PC-9 (cell line): Measurements from ENCODE around the gene GGNBP2. TPM values are rescaled to one million over a fixed set of nuclear protein-coding genes. Genes with fewer than 3 reads are reported as not detected.

Experiments used
- BruUV-seq: library from RNA; stranded (reverse); fragments of 400-500 nt; replicated peaks from 2 replicates; lab custom pipeline; 2021; lab: Mats Ljungman, UMichigan
- CTCF ChIA-PET: fragments of 300-600 bp; sonication (Branson Sonifier 250); formaldehyde crosslinking; loops from one replicate; lab custom pipeline; 2022; ENCODE audit warnings: antibody characterized with exemption; lab: Charles Lee
- POLR2A ChIA-PET: fragments of 300-600 bp; sonication (Branson Sonifier 250); formaldehyde crosslinking; loops from one replicate; lab custom pipeline; 2022; ENCODE audit warnings: antibody characterized with exemption; ENCODE audit not compliant: unreplicated experiment; lab: Charles Lee
- DNase-seq, 2 experiments: peaks; one replicate each; pipeline versions ENCODE4 v3.0.0 to v3.0.0-alpha.2; 2015 to 2022; ENCODE audit warnings: mixed read lengths in 1 of 2
- H2AFZ ChIP-seq: fragments of 200-600 bp; sonication (generic); 2 replicates; pipeline ENCODE4 v1.8.1; 2017; ENCODE audit warnings: antibody characterized with exemption
- H3F3A ChIP-seq: fragments of 200-600 bp; sonication (generic); 2 replicates; pipeline ENCODE4 v1.8.1; 2017; ENCODE audit warnings: antibody characterized with exemption, mild to moderate bottlenecking, low read depth; ENCODE audit not compliant: insufficient read depth
- H3K27ac ChIP-seq: fragments of 200-600 bp; sonication (generic); 2 replicates; pipeline ENCODE4 v1.6.1; 2016; ENCODE audit warnings: mixed run types
- H3K27me3 ChIP-seq: fragments of 200-600 bp; sonication (generic); 2 replicates; pipeline ENCODE4 v1.6.1; 2016; ENCODE audit warnings: low read depth, mixed run types; ENCODE audit not compliant: insufficient read depth
- H3K36me3 ChIP-seq: fragments of 200-600 bp; sonication (generic); 2 replicates; pipeline ENCODE4 v1.6.1; 2016; ENCODE audit warnings: low read depth, mixed run types
- H3K4me1 ChIP-seq: fragments of 200-600 bp; sonication (generic); replicated peaks from 2 replicates; pipeline ENCODE4 v1.6.1; 2016; ENCODE audit warnings: mixed run types; ENCODE audit not compliant: insufficient read depth
- H3K4me2 ChIP-seq: fragments of 200-600 bp; sonication (generic); 2 replicates; pipeline ENCODE4 v1.6.1; 2017; ENCODE audit warnings: mixed run types
- H3K4me3 ChIP-seq: fragments of 200-600 bp; sonication (generic); 2 replicates; pipeline ENCODE4 v1.6.1; 2016; ENCODE audit warnings: mixed run types
- H3K79me2 ChIP-seq: fragments of 200-600 bp; sonication (generic); 2 replicates; pipeline ENCODE4 v1.6.1; 2017; ENCODE audit warnings: low read depth, mixed run types
- H3K9me2 ChIP-seq: fragments of 200-600 bp; sonication (generic); 2 replicates; pipeline ENCODE4 v1.8.1; 2017; ENCODE audit warnings: mild to moderate bottlenecking; ENCODE audit not compliant: insufficient read depth
- H3K9me3 ChIP-seq: fragments of 200-600 bp; sonication (generic); 2 replicates; pipeline ENCODE4 v1.8.1; 2016; ENCODE audit warnings: low read depth; ENCODE audit not compliant: insufficient read depth
- H4K20me1 ChIP-seq: fragments of 200-600 bp; sonication (generic); 2 replicates; pipeline ENCODE4 v1.8.1; 2017; ENCODE audit not compliant: insufficient read depth
- EZH2 ChIP-seq: fragments of 200-600 bp; sonication (generic); IDR thresholded peaks from 2 replicates; pipeline ENCODE4 v1.8.0; 2017; ENCODE audit warnings: antibody characterized with exemption, low read depth
- intact Hi-C: fragments of 100-400 bp; cut with micrococcal nuclease; formaldehyde crosslinking; loops from one replicate; pipeline ENCODE4 v1.10.0; 2022; ENCODE audit not compliant: unreplicated experiment
- total RNA-seq: library from RNA; stranded (reverse); gene quantifications from 2 replicates; pipeline ENCODE4 v1.2.3, GENCODE V29; 2021
- TF ChIP-seq, protein P1 (sequence below): fragments of 200-600 bp; sonication (generic); conservative IDR thresholded peaks from 2 replicates; pipeline ENCODE4 v1.6.1; 2017; ENCODE audit warnings: mixed run types, antibody characterized with exemption, mild to moderate bottlenecking, moderate library complexity

GGNBP2 gene
- total RNA-seq, 1 experiment from 2014 or later: 51.4 TPM

DNA sequence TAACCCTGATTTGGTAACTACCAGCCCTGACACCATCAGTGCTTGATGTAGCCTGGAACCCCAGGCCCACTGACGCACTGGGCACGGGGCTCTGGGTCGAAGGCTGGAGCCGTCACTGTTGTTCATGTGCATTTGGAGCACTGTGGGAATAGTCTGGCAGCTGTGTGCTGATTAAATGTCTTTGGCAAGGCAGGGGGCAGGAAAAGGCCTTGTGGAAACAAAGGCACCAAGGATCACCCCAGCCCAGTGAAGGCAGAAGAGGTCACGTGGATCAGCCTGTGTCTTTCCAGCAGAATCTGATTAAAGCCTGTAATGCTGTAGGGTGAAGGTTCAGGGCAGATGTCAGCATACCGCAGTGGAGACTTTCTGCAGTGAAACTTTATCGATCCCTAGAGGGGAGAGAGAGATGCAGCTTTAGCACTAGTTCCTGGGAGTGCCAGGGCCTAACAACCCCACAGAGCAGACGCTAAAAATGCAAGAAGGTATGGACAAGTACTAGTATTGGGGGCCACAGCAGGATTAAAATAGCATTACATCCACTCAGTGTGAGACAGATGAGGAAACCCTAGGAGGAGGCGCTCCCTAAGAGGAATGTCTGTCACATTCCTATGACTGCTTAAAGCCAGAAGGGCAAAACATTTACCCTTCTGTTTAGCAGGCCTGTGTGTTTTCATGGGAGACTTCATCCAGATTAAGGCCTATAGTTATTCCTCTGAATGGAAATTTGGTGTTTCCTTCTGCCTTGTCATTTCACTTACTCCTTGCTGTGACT, 48.5 kb upstream of the GGNBP2 start:
- Histone ChIP-seq H3K4me3 (no peak overlapping the region), H3K9me3 (no peaks in the 10 kb centered on the region), H3K27me3 (no peaks in the 10 kb centered on the region), H3K36me3 (peaks cover 17% of the 10 kb centered on the region; the same call in 1 of the 2 replicates), H3K4me2 (no peak overlapping the region), H3K9me2 (no peaks in the 10 kb centered on the region), H3K4me1 (no peaks in the 10 kb centered on the region), H4K20me1 (peaks cover 6% of the 10 kb centered on the region), H3K27ac (no peak overlapping the region), H3K79me2 (0 out of 2 replicates have a peak, but pooled peaks cover under 1% of the 10 kb centered on the region), H3F3A (peaks cover 19% of the 10 kb centered on the region; the same call in 1 of the 2 replicates), H2AFZ (no peak overlapping the region)
- intact Hi-C loops: no loop called here
- no peak for DNase-seq
- BruUV-seq: no TSS peak
- CTCF ChIA-PET: no interaction called here
- TF ChIP-seq, protein P1, sequence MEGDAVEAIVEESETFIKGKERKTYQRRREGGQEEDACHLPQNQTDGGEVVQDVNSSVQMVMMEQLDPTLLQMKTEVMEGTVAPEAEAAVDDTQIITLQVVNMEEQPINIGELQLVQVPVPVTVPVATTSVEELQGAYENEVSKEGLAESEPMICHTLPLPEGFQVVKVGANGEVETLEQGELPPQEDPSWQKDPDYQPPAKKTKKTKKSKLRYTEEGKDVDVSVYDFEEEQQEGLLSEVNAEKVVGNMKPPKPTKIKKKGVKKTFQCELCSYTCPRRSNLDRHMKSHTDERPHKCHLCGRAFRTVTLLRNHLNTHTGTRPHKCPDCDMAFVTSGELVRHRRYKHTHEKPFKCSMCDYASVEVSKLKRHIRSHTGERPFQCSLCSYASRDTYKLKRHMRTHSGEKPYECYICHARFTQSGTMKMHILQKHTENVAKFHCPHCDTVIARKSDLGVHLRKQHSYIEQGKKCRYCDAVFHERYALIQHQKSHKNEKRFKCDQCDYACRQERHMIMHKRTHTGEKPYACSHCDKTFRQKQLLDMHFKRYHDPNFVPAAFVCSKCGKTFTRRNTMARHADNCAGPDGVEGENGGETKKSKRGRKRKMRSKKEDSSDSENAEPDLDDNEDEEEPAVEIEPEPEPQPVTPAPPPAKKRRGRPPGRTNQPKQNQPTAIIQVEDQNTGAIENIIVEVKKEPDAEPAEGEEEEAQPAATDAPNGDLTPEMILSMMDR: no peak
- no peak for TF ChIP-seq EZH2
- POLR2A ChIA-PET: no interaction called here

DNA sequence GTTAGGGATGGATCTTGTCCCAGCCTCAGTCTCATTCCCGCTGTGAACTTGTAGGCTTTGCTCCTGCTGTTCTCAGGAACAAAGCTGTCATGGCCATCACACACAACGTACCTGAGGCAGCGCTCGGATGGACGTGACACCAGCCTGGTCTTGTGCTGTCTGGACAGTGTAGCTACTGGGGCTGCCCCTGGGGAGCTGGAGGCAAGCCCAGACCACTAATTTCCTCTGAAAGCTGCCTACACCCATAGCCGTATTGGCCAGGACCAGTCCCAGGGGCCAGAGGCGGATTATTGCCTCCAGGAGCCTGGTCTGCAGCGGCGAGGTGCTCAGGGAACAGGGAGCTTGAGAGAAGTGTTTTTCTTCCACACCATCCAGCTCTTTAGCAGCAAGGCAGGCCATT, 46.6 kb upstream of the GGNBP2 start:
- ChIA-PET POLR2A (interaction anchor here (0.6 kb wide), 1 partner anchor 737 kb away, joined by 3 read pairs; no protein-coding TSS in a partner anchor), CTCF (no interaction called here)
- H3K27ac ChIP-seq: no peak overlapping the region
- H3K79me2 ChIP-seq: no peaks in the 10 kb centered on the region
- no peak overlapping the region for H2AFZ ChIP-seq
- H3K27me3 ChIP-seq: no peaks in the 10 kb centered on the region
- no peak overlapping the region for H3K4me3 ChIP-seq
- H3F3A ChIP-seq: peaks cover 19% of the 10 kb centered on the region; the same call in 1 of the 2 replicates
- no peaks in the 10 kb centered on the region for H3K4me1 ChIP-seq
- DNase-seq: no peak
- peaks cover 17% of the 10 kb centered on the region; the same call in 1 of the 2 replicates for H3K36me3 ChIP-seq
- TF ChIP-seq EZH2: no peak
- TF ChIP-seq, protein P1: no peak
- peaks cover 3% of the 10 kb centered on the region; the same call in 1 of the 2 replicates for H4K20me1 ChIP-seq
- BruUV-seq: no TSS peak
- H3K4me2 ChIP-seq: no peak overlapping the region
- intact Hi-C loops: no loop called here
- H3K9me3 ChIP-seq: no peaks in the 10 kb centered on the region
- H3K9me2 ChIP-seq: no peaks in the 10 kb centered on the region

DNA sequence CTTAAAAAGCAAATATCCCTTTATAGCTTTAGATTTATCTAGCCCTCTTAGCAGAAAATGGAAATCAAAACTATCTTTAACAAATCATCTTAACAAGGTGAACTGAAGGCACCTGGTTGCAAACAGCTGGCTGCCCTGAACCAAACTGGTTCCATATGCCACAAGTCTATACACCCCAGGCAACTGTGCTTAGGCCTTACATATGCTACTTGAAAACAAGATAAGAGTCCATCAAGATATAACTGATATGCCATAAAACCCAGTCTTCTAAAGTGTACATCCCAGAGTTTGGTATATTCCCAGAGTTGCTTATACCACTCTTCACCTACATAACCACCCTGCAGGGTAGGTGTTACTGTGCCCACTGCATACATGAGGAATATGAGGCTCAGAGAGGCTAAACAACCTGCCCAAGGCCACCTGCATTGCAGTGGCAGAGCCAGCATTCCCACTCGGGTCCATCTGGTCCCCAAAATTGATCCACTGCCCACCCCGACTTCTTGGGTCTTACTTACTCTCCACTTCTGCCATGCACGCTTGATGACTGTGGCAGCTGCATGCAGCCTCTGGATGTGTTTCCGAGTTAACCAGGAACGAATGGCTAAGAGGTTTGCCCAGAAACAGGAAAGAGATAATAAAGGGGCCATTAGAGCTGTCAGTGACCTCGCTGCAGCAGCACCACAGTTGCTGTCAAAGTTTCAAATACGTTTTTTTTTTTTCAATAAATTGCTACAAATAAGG, 46.0 kb upstream of the GGNBP2 start:
- Histone ChIP-seq H3K4me1 (no peaks in the 10 kb centered on the region), H3K79me2 (no peaks in the 10 kb centered on the region), H3K27ac (no peak overlapping the region), H4K20me1 (peaks cover 3% of the 10 kb centered on the region; the same call in 1 of the 2 replicates), H3F3A (peaks cover 17% of the 10 kb centered on the region; the same call in 1 of the 2 replicates), H3K4me2 (no peak overlapping the region), H3K27me3 (no peaks in the 10 kb centered on the region), H2AFZ (no peak overlapping the region), H3K9me2 (no peaks in the 10 kb centered on the region), H3K9me3 (no peaks in the 10 kb centered on the region), H3K4me3 (no peak overlapping the region), H3K36me3 (peaks cover 17% of the 10 kb centered on the region; the same call in 1 of the 2 replicates)
- no peak for TF ChIP-seq EZH2
- TF ChIP-seq, protein P1: no peak
- ChIA-PET POLR2A (interaction anchor here (0.6 kb wide), 1 partner anchor 737 kb away, joined by 3 read pairs; no protein-coding TSS in a partner anchor), CTCF (no interaction called here)
- BruUV-seq: no TSS peak
- no peak for DNase-seq
- intact Hi-C loops: no loop called here
